H1 (cell line): Measurements from ENCODE around the gene NEK11. TPM values are rescaled to one million over a fixed set of nuclear protein-coding genes. Genes with fewer than 3 reads are reported as not detected.

ENCODE experiments used
- CTCF ChIA-PET: fragments of 300-600 bp; sonication (Branson Sonifier 250); formaldehyde crosslinking; loops from one replicate; lab custom pipeline; 2021; ENCODE audit not compliant: partially characterized antibody; lab: Charles Lee
- POLR2A ChIA-PET: fragments of 300-600 bp; sonication (Branson Sonifier 250); formaldehyde crosslinking; loops from one replicate; lab custom pipeline; 2021; ENCODE audit warnings: inconsistent platforms; ENCODE audit not compliant: partially characterized antibody; lab: Charles Lee
- DNase-seq, 2 experiments: peaks; one replicate each; pipeline versions ENCODE4 v3.0.0 to v3.0.0-alpha.2; 2010 to 2022; ENCODE audit warnings: low spot score in 2 of 2, low read depth in 1 of 2, mixed read lengths in 1 of 2
- FAIRE-seq: peaks from 2 replicates; lab custom pipeline; 2011; peaks lifted over from hg19 to GRCh38; lab: Jason Lieb, UNC
- H2AFZ ChIP-seq: 2 replicates; pipeline ENCODE4 v1.8.1; 2012; ENCODE audit warnings: low read length, inconsistent platforms
- H2AK5ac ChIP-seq: 2 replicates; pipeline ENCODE4 v1.6.1; 2013; ENCODE audit warnings: low read depth, low read length
- H2BK120ac ChIP-seq: replicated peaks from 2 replicates; pipeline ENCODE3; 2013; ENCODE audit warnings: low read depth, low read length, inconsistent platforms
- H2BK12ac ChIP-seq: 2 replicates; pipeline ENCODE4 v1.6.1; 2013; ENCODE audit warnings: low read depth, low read length
- H2BK15ac ChIP-seq: 2 replicates; pipeline ENCODE4 v1.6.1; 2013; ENCODE audit warnings: low read length
- H2BK20ac ChIP-seq: 2 replicates; pipeline ENCODE4 v1.6.1; 2013; ENCODE audit warnings: low read length
- H2BK5ac ChIP-seq: 2 replicates; pipeline ENCODE4 v1.6.1; 2013; ENCODE audit warnings: low read depth, low read length
- H3K14ac ChIP-seq: 2 replicates; pipeline ENCODE4 v1.6.1; 2013; ENCODE audit warnings: inconsistent platforms; ENCODE audit not compliant: insufficient read length
- H3K18ac ChIP-seq: 2 replicates; pipeline ENCODE4 v1.6.1; 2013; ENCODE audit warnings: low read length; ENCODE audit errors: extremely low read depth
- H3K23ac ChIP-seq: 2 replicates; pipeline ENCODE4 v1.6.1; 2013; ENCODE audit warnings: inconsistent platforms; ENCODE audit not compliant: insufficient read length
- H3K23me2 ChIP-seq: 2 replicates; pipeline ENCODE4 v1.6.1; 2013; ENCODE audit warnings: low read depth, low read length
- H3K27ac ChIP-seq: 2 replicates; pipeline ENCODE4 v1.6.1; 2011; ENCODE audit warnings: low read depth, low read length, inconsistent platforms
- H3K27me3 ChIP-seq, 4 experiments: replicated peaks in 1 of 4; 1 replicate in 1 of 4; 2 replicates in 3 of 4; pipeline versions ENCODE4 v1.6.1 to v1.8.1; 2011 to 2013; ENCODE audit warnings: low read length in 3 of 4, mild to moderate bottlenecking in 3 of 4, inconsistent platforms in 2 of 4, mixed read lengths in 2 of 4, moderate library complexity in 1 of 4; ENCODE audit not compliant: control insufficient read depth in 3 of 4, insufficient read depth in 3 of 4; ENCODE audit errors: extremely low read depth in 1 of 4
- H3K36me3 ChIP-seq, 4 experiments: 2 replicates each; pipeline versions ENCODE4 v1.6.1 to v1.8.1; 2011 to 2013; ENCODE audit warnings: mild to moderate bottlenecking in 4 of 4, low read length in 3 of 4, moderate library complexity in 2 of 4, control low read depth in 1 of 4, inconsistent platforms in 1 of 4; ENCODE audit not compliant: insufficient read depth in 4 of 4, control insufficient read depth in 2 of 4
- H3K4ac ChIP-seq: replicated peaks from 2 replicates; pipeline ENCODE3; 2013; ENCODE audit warnings: low read length, low read depth, mixed read lengths, inconsistent platforms; ENCODE audit not compliant: insufficient read length
- H3K4me1 ChIP-seq, 4 experiments: replicated peaks in 1 of 4; 1 replicate in 1 of 4; 2 replicates in 3 of 4; pipeline versions ENCODE4 v1.6.1 to v1.8.1; 2011 to 2013; ENCODE audit warnings: low read length in 3 of 4, inconsistent platforms in 2 of 4, mixed read lengths in 1 of 4; ENCODE audit not compliant: insufficient read depth in 4 of 4, control insufficient read depth in 3 of 4
- H3K4me2 ChIP-seq, 2 experiments: 2 replicates each; pipeline versions ENCODE4 v1.6.1 to v1.8.1; 2011 to 2013; ENCODE audit warnings: low read depth in 2 of 2, low read length in 2 of 2, control low read depth in 1 of 2, inconsistent platforms in 1 of 2, mild to moderate bottlenecking in 1 of 2; ENCODE audit not compliant: insufficient read depth in 1 of 2
- H3K4me3 ChIP-seq, 4 experiments: fragments of 200-600, 300-600 bp in 1 of 4; sonication (generic), shearing (Covaris generic), sonication (Bioruptor Twin) in 1 of 4; 2 replicates each; pipeline versions ENCODE4 v1.5.1 to v1.8.1; 2011 to 2016; ENCODE audit warnings: low read length in 4 of 4, low read depth in 3 of 4, control low read depth in 2 of 4, inconsistent platforms in 2 of 4, mild to moderate bottlenecking in 2 of 4, mixed read lengths in 1 of 4, moderate library complexity in 1 of 4; ENCODE audit not compliant: insufficient read depth in 2 of 4; ENCODE audit errors: extremely low read depth in 1 of 4
- H3K56ac ChIP-seq: replicated peaks from 2 replicates; pipeline ENCODE3; 2013; ENCODE audit warnings: low read depth, mild to moderate bottlenecking, mixed read lengths, low read length, inconsistent platforms; ENCODE audit not compliant: insufficient read length
- H3K79me1 ChIP-seq: 2 replicates; pipeline ENCODE4 v1.6.1; 2013; ENCODE audit warnings: low read depth, low read length, control low read depth
- H3K79me2 ChIP-seq, 2 experiments: 2 replicates each; pipeline versions ENCODE4 v1.6.1 to v1.8.1; 2012 to 2013; ENCODE audit warnings: low read length in 2 of 2, mild to moderate bottlenecking in 2 of 2, inconsistent platforms in 1 of 2; ENCODE audit not compliant: insufficient read depth in 2 of 2, control insufficient read depth in 1 of 2
- H3K9ac ChIP-seq, 4 experiments: replicated peaks in 1 of 4; 1 replicate in 1 of 4; 2 replicates in 3 of 4; pipeline versions ENCODE4 v1.6.1 to v1.8.1; 2011 to 2013; ENCODE audit warnings: low read depth in 3 of 4, low read length in 3 of 4, control low read depth in 2 of 4, mild to moderate bottlenecking in 2 of 4, moderate library complexity in 2 of 4, inconsistent platforms in 1 of 4; ENCODE audit errors: extremely low read depth in 1 of 4
- H3K9me3 ChIP-seq, 2 experiments: 2 replicates each; pipeline versions ENCODE4 v1.6.1 to v1.8.1; 2012 to 2013; ENCODE audit warnings: mild to moderate bottlenecking in 2 of 2, moderate library complexity in 2 of 2, control low read depth in 1 of 2, inconsistent platforms in 1 of 2, low read depth in 1 of 2, low read length in 1 of 2, mixed read lengths in 1 of 2; ENCODE audit not compliant: insufficient read depth in 2 of 2
- H4K20me1 ChIP-seq, 2 experiments: replicated peaks in 1 of 2; 2 replicates each; pipeline versions ENCODE3 to v1.8.1; 2011 to 2013; ENCODE audit warnings: inconsistent platforms in 2 of 2, low read length in 2 of 2, mild to moderate bottlenecking in 1 of 2; ENCODE audit not compliant: insufficient read depth in 2 of 2, control insufficient read depth in 1 of 2
- H4K5ac ChIP-seq: 2 replicates; pipeline ENCODE4 v1.6.1; 2013; ENCODE audit warnings: low read length, low read depth, mixed read lengths, inconsistent platforms; ENCODE audit not compliant: insufficient read length
- H4K8ac ChIP-seq: 2 replicates; pipeline ENCODE4 v1.8.0; 2013; ENCODE audit warnings: mild to moderate bottlenecking, moderate library complexity, low read length, inconsistent platforms; ENCODE audit not compliant: insufficient read depth; ENCODE audit errors: extremely low read depth
- H4K91ac ChIP-seq: replicated peaks from 2 replicates; pipeline ENCODE3; 2013; ENCODE audit warnings: low read length, mixed read lengths, inconsistent platforms; ENCODE audit not compliant: insufficient read length
- ASH2L ChIP-seq: fragments of 200-600, 300-600 bp; sonication (generic); IDR thresholded peaks from one replicate; pipeline ENCODE4 v1.7.1; 2017; ENCODE audit warnings: low read length
- ATF3 ChIP-seq: IDR thresholded peaks from 2 replicates; pipeline ENCODE4 v1.6.1; 2011; ENCODE audit warnings: low read depth, mild to moderate bottlenecking, low read length; ENCODE audit not compliant: insufficient read depth
- BRCA1 ChIP-seq: IDR thresholded peaks from 2 replicates; pipeline ENCODE4 v1.6.1; 2012; ENCODE audit warnings: low read depth, low read length, improper control_type of control experiment
- JUND ChIP-seq: IDR thresholded peaks from 2 replicates; pipeline ENCODE4 v1.6.1; 2011; ENCODE audit warnings: mild to moderate bottlenecking, improper control_type of control experiment, low read length
- RAD21 ChIP-seq, 2 experiments: IDR thresholded peaks in 1 of 2; conservative IDR thresholded peaks in 1 of 2; 2 replicates each; pipeline ENCODE4 v1.6.1; 2011; ENCODE audit warnings: low read depth in 2 of 2, low read length in 2 of 2, improper control_type of control experiment in 1 of 2, inconsistent platforms in 1 of 2, mild to moderate bottlenecking in 1 of 2, moderate library complexity in 1 of 2
- SIN3A ChIP-seq, 2 experiments: IDR thresholded peaks in 1 of 2; conservative IDR thresholded peaks in 1 of 2; 2 replicates each; pipeline ENCODE4 v1.6.1; 2011 to 2012; ENCODE audit warnings: low read length in 2 of 2, improper control_type of control experiment in 1 of 2, low read depth in 1 of 2, mild to moderate bottlenecking in 1 of 2
- SP4 ChIP-seq: IDR thresholded peaks from 2 replicates; pipeline ENCODE4 v1.6.1; 2012; ENCODE audit warnings: low read length, inconsistent platforms
- TEAD4 ChIP-seq: IDR thresholded peaks from 2 replicates; pipeline ENCODE4 v1.6.1; 2012; ENCODE audit warnings: low read depth, low read length, inconsistent platforms, mixed read lengths
- ZNF274 ChIP-seq: IDR thresholded peaks from 2 replicates; pipeline ENCODE4 v1.7.0; 2012; ENCODE audit warnings: low read length, borderline replicate concordance; ENCODE audit errors: extremely low read depth
- WGBS, 2 experiments: shearing (Covaris generic) in 1 of 2; methylation state at CpG; one replicate each; pipeline versions ENCODE4 v1.1.6 to v1.1.7; 2013 to 2015; ENCODE audit warnings: low lambda C conversion rate in 2 of 2, mixed read lengths in 2 of 2, inconsistent platforms in 1 of 2, low coverage in 1 of 2, missing lambda C conversion rate in 1 of 2; ENCODE audit not compliant: insufficient replicate concordance in 2 of 2, insufficient coverage in 1 of 2, insufficient read length in 1 of 2; ENCODE audit errors: extremely low coverage in 1 of 2, missing lambda C conversion rate in 1 of 2; 5-methylcytosine and 5-hydroxymethylcytosine counted together
- polyA plus RNA-seq, 7 experiments: library from polyadenylated mRNA; depleted of rRNA in 3 of 7; stranded (reverse) in 5 of 7; unstranded in 2 of 7; fragments of >200 nt in 5 of 7; fragments of 200-250 nt in 2 of 7; gene quantifications; 1 replicate in 5 of 7; 2 replicates in 1 of 7; 4 replicates in 1 of 7; pipeline versions ENCODE4 v1.2.1 to v1.2.3, GENCODE V29; 2011 to 2013; ENCODE audit warnings: missing spikeins in 2 of 7, mixed read lengths in 2 of 7
- total RNA-seq: library from RNA; stranded (reverse); fragmentation: NEBNext Ultra II Directional; extraction: Animal tissue kit (Norgen Biotek cat#: 25700); gene quantifications from 2 replicates; pipeline ENCODE4 v1.2.1, GENCODE V29; 2021
- TF ChIP-seq, protein P1 (sequence below): IDR thresholded peaks from 2 replicates; pipeline ENCODE4 v1.6.1; 2012; ENCODE audit warnings: low read length, inconsistent platforms

Gene NEK11
- total and polyA plus RNA-seq, 2 of the 8 experiments (the other 6 are each of a cell fraction or from before 2014, with no cell fraction given): 0.60 TPM; not detected in 1

DNA sequence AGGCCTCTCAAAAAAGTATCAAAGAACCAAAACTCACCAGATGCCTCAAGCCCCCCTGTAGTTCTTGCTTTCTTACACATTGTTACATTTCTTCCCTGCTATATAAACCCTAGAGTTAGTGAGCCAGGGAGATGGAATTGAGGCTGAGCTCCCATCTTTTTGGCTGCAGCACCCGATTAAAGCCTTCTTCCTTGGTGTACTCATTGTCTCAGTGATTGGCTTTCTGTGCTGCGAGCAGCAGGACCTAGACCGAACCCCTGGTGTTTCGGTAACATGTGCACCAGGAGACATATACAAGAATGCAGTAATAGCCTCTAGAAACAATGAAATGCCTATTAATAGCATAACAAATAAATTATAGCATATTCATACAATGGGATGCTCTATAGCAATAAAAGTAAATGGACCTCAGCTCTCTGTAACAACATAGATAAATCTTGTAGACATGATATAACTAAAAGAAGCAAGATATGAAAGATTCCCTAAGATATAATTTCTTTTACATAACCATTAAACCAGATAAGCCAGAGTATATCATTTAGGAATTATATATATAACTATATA is 174.0 kb downstream of the NEK11 start:
- Histone ChIP-seq H3K36me3 (no peaks in the 10 kb centered on the region), H3K4ac (no peak overlapping the region), H2BK12ac (no peak overlapping the region), H2AK5ac (no peak overlapping the region), H3K4me3 (no peak overlapping the region; a peak in 1 of 8 replicates), H3K9me3 (peaks cover 10 to 12% of the 10 kb centered on the region in 2 experiments), H3K27me3 (no peaks in the 10 kb centered on the region), H4K20me1 (no peaks in the 10 kb centered on the region), H2BK120ac (no peak overlapping the region), H3K18ac (no peak overlapping the region)
- ChIA-PET CTCF (no interaction called here), POLR2A (no interaction called here)
- TF ChIP-seq ATF3 (no peak), ASH2L (no peak), RAD21 (IDR thresholded peaks at IDR 0.05 in 1 of 2, conservative IDR thresholded peaks at IDR 0.05 in 1 of 2; ENCODE audit: low read depth in 2 of 2, low read length in 2 of 2) (no peak), SIN3A (conservative IDR thresholded peaks at IDR 0.05 in 1 of 2, IDR thresholded peaks at IDR 0.05 in 1 of 2; ENCODE audit: low read depth in 1 of 2, low read length in 2 of 2) (no peak), TEAD4 (no peak), JUND (no peak), ZNF274 (no peak), SP4 (no peak), BRCA1 (no peak)
- TF ChIP-seq, protein P1, sequence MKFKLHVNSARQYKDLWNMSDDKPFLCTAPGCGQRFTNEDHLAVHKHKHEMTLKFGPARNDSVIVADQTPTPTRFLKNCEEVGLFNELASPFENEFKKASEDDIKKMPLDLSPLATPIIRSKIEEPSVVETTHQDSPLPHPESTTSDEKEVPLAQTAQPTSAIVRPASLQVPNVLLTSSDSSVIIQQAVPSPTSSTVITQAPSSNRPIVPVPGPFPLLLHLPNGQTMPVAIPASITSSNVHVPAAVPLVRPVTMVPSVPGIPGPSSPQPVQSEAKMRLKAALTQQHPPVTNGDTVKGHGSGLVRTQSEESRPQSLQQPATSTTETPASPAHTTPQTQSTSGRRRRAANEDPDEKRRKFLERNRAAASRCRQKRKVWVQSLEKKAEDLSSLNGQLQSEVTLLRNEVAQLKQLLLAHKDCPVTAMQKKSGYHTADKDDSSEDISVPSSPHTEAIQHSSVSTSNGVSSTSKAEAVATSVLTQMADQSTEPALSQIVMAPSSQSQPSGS: no peak
- TF ChIP-seq, all 59 proteins: peak for 0
- Histone ChIP-seq H3K79me1 (no peaks in the 10 kb centered on the region), H3K27ac (no peak overlapping the region), H3K79me2 (no peaks in the 10 kb centered on the region), H4K91ac (no peak overlapping the region), H4K5ac (no peak overlapping the region), H2BK20ac (no peak overlapping the region), H2AFZ (no peak overlapping the region), H3K23ac (no peak overlapping the region), H2BK15ac (no peak overlapping the region), H3K4me1 (no peaks in the 10 kb centered on the region), H3K4me2 (no peak overlapping the region), H3K23me2 (no peaks in the 10 kb centered on the region), H2BK5ac (no peak overlapping the region), H3K14ac (no peak overlapping the region), H3K56ac (no peak overlapping the region), H4K8ac (no peak overlapping the region), H3K9ac (no peak overlapping the region)
- WGBS, 2 experiments: 95% methylated on average over 4 of the region's 4 CpGs; no CpG with 5 or more reads in 1 of the 2 experiments
- no peak for FAIRE-seq
- no peak for DNase-seq
